Endodermal cell (in vitro differentiated cells): ENCODE data around the gene PVALB. TPM values are rescaled to one million over a fixed set of nuclear protein-coding genes. Genes with fewer than 3 reads are reported as not detected.
A peak's percentile ranks its signal among the peaks of the same experiment; 100 is the strongest.

Experiments
- DNase-seq: peaks from one replicate; pipeline ENCODE4 v3.0.0-alpha.2; 2017
- H3K27ac ChIP-seq: 2 replicates; pipeline ENCODE4 v1.5.1; 2013; ENCODE audit warnings: mild to moderate bottlenecking, low read depth, low read length, moderate library complexity
- H3K27me3 ChIP-seq: 2 replicates; pipeline ENCODE4 v1.6.1; 2013; ENCODE audit warnings: mild to moderate bottlenecking, low read length, moderate library complexity; ENCODE audit not compliant: insufficient read depth, control insufficient read depth, poor library complexity, severe bottlenecking
- H3K36me3 ChIP-seq: 2 replicates; pipeline ENCODE4 v1.7.0; 2013; ENCODE audit warnings: mild to moderate bottlenecking, low read length, moderate library complexity; ENCODE audit not compliant: control insufficient read depth, insufficient read depth
- H3K4me1 ChIP-seq: one replicate; pipeline ENCODE4 v1.7.0; 2013; ENCODE audit warnings: low read length; ENCODE audit not compliant: control insufficient read depth, insufficient read depth
- H3K4me3 ChIP-seq: 2 replicates; pipeline ENCODE4 v1.5.1; 2013; ENCODE audit warnings: mild to moderate bottlenecking, low read length, moderate library complexity
- H3K9ac ChIP-seq: 2 replicates; pipeline ENCODE4 v1.6.1; 2013; ENCODE audit warnings: mild to moderate bottlenecking, low read length, moderate library complexity; ENCODE audit not compliant: poor library complexity, severe bottlenecking; ENCODE audit errors: extremely low read depth
- H3K9me3 ChIP-seq: 2 replicates; pipeline ENCODE4 v1.6.1; 2013; ENCODE audit warnings: mild to moderate bottlenecking, low read length, moderate library complexity; ENCODE audit not compliant: control insufficient read depth
- H3K27ac Mint-ChIP-seq: 2 replicates; pipeline ENCODE4 v1.8.0; 2020; ENCODE audit warnings: mixed read lengths
- H3K27me3 Mint-ChIP-seq: 2 replicates; pipeline ENCODE4 v1.8.0; 2021; ENCODE audit warnings: mild to moderate bottlenecking, mixed read lengths; ENCODE audit not compliant: insufficient read depth
- H3K36me3 Mint-ChIP-seq: 2 replicates; pipeline ENCODE4 v1.8.0; 2020; ENCODE audit warnings: low read depth, mixed read lengths
- H3K4me1 Mint-ChIP-seq: 2 replicates; pipeline ENCODE4 v1.8.0; 2020; ENCODE audit warnings: mixed read lengths
- H3K4me3 Mint-ChIP-seq: 2 replicates; pipeline ENCODE4 v1.8.0; 2020; ENCODE audit warnings: mild to moderate bottlenecking, moderate library complexity, mixed read lengths
- H3K9me3 Mint-ChIP-seq: 2 replicates; pipeline ENCODE4 v1.8.0; 2020; ENCODE audit warnings: mild to moderate bottlenecking, mixed read lengths
- CTCF ChIP-seq: fragments of 200-600 bp; sonication (generic); conservative IDR thresholded peaks from 2 replicates; pipeline ENCODE4 v1.5.0; 2021; ENCODE audit warnings: antibody characterized with exemption, mild to moderate bottlenecking
- WGBS, 2 experiments: methylation state at CpG; one replicate each; pipeline versions ENCODE4 v1.1.5 to v1.1.7; 2013; ENCODE audit warnings: missing lambda C conversion rate in 2 of 2, mixed read lengths in 1 of 2; ENCODE audit not compliant: insufficient coverage in 1 of 2, insufficient read length in 1 of 2; 5-methylcytosine and 5-hydroxymethylcytosine counted together
- total RNA-seq, 2 donors: library from RNA; stranded (reverse); fragmentation: NEBNext Ultra II Directional in 1 of 2; extraction: Animal tissue kit (Norgen Biotek cat#: 25700) in 1 of 2; gene quantifications; 2 replicates in 1 of 2; 3 replicates in 1 of 2; pipeline ENCODE4 v1.2.1, GENCODE V29; 2021

PVALB gene
- total RNA-seq, 2 donors from 2014 or later = not detected

- WGBS, 2 experiments = 87 to 91% methylated on average over 18 to 23 of the region's 23 CpGs
- no peak overlapping the region for H3K4me3 ChIP-seq
- H3K36me3 ChIP-seq = no peaks in the 10 kb centered on the region
- no peaks in the 10 kb centered on the region for H3K27me3 ChIP-seq
- DNase-seq = peak; percentile 9
- Mint-ChIP-seq H3K4me3 (no peak overlapping the region), H3K27ac (no peak overlapping the region), H3K27me3 (no peaks in the 10 kb centered on the region), H3K4me1 (no peaks in the 10 kb centered on the region), H3K36me3 (peaks cover 21% of the 10 kb centered on the region), H3K9me3 (no peaks in the 10 kb centered on the region)
- H3K4me1 ChIP-seq = no peaks in the 10 kb centered on the region
- no peak overlapping the region for H3K27ac ChIP-seq
- no peaks in the 10 kb centered on the region for H3K9me3 ChIP-seq
- TF ChIP-seq CTCF = no peak
- no peak overlapping the region for H3K9ac ChIP-seq
Observed at GRCh38 chr22:36769541-36770512, 47.0 kb downstream of the PVALB start.

- H3K27me3 Mint-ChIP-seq = no peaks in the 10 kb centered on the region
- no peaks in the 10 kb centered on the region for H3K9me3 ChIP-seq
- no peak overlapping the region for H3K9ac ChIP-seq
- no peaks in the 10 kb centered on the region for H3K27me3 ChIP-seq
- no peak overlapping the region for H3K4me3 Mint-ChIP-seq
- no peak overlapping the region for H3K27ac ChIP-seq
- H3K27ac Mint-ChIP-seq = no peak overlapping the region
- H3K36me3 Mint-ChIP-seq = peaks cover 30% of the 10 kb centered on the region
- no peak overlapping the region for H3K4me3 ChIP-seq
- no peaks in the 10 kb centered on the region for H3K4me1 Mint-ChIP-seq
- WGBS, 2 experiments = 92 to 95% methylated on average over 13 of the region's 13 CpGs
- no peaks in the 10 kb centered on the region for H3K9me3 Mint-ChIP-seq
- peak; percentile 17 for DNase-seq
- no peaks in the 10 kb centered on the region for H3K36me3 ChIP-seq
- no peaks in the 10 kb centered on the region for H3K4me1 ChIP-seq
- TF ChIP-seq CTCF = no peak
Observed at GRCh38 chr22:36768616-36769015, 48.2 kb downstream of the PVALB start.

- no peak overlapping the region for H3K9ac ChIP-seq
- H3K27ac Mint-ChIP-seq = no peak overlapping the region
- peaks cover 35% of the 10 kb centered on the region for H3K36me3 Mint-ChIP-seq
- no peaks in the 10 kb centered on the region for H3K9me3 Mint-ChIP-seq
- no peak overlapping the region for H3K4me3 Mint-ChIP-seq
- TF ChIP-seq CTCF = no peak
- H3K4me3 ChIP-seq = no peak overlapping the region
- no peaks in the 10 kb centered on the region for H3K27me3 Mint-ChIP-seq
- no peaks in the 10 kb centered on the region for H3K9me3 ChIP-seq
- DNase-seq = peak; percentile 14
- no peaks in the 10 kb centered on the region for H3K4me1 ChIP-seq
- no peaks in the 10 kb centered on the region for H3K4me1 Mint-ChIP-seq
- no peaks in the 10 kb centered on the region for H3K27me3 ChIP-seq
- H3K36me3 ChIP-seq = no peaks in the 10 kb centered on the region
- no peak overlapping the region for H3K27ac ChIP-seq
- 82 to 94% methylated on average over 4 to 5 of the region's 5 CpGs for WGBS, 2 experiments
Observed at GRCh38 chr22:36768141-36768540, 48.7 kb downstream of the PVALB start.
